ENCODE data around the gene TOX4. TPM values are rescaled to one million over a fixed set of nuclear protein-coding genes. Genes with fewer than 3 reads are reported as not detected.

TOX4 gene
- total RNA-seq, 6 experiments from 2014 or later: 79.8 to 96.3 (median 88.5) TPM

Other genes with a start within 250 kb of the TOX4 start
- gene HNRNPC, start 207.8 kb upstream of the TOX4 start, total RNA-seq (2021; fragmentation: NEBNext Ultra II Directional; extraction: Animal tissue kit (Norgen Biotek cat#: 25700)): 100 to 1,000 TPM; 528 to 684 (median 604) TPM
- gene RPGRIP1, start 197.1 kb upstream of the TOX4 start, total RNA-seq (2021; fragmentation: NEBNext Ultra II Directional; extraction: Animal tissue kit (Norgen Biotek cat#: 25700)): not detected
- gene SUPT16H, start 93.2 kb upstream of the TOX4 start, total RNA-seq (2021; fragmentation: NEBNext Ultra II Directional; extraction: Animal tissue kit (Norgen Biotek cat#: 25700)): 10 to 100 TPM; 67.9 to 91.9 (median 86.2) TPM
- gene CHD8, start 21.1 kb upstream of the TOX4 start, total RNA-seq (2021; fragmentation: NEBNext Ultra II Directional; extraction: Animal tissue kit (Norgen Biotek cat#: 25700)): 10 to 100 TPM; 63.5 to 78.6 (median 70.9) TPM
- 10 to 100 TPM; 20.2 to 22.9 (median 21.3) TPM for gene RAB2B, start 236 bp upstream of the TOX4 start, total RNA-seq (2021; fragmentation: NEBNext Ultra II Directional; extraction: Animal tissue kit (Norgen Biotek cat#: 25700))
- gene METTL3, start 34.1 kb downstream of the TOX4 start, total RNA-seq (2021; fragmentation: NEBNext Ultra II Directional; extraction: Animal tissue kit (Norgen Biotek cat#: 25700)): 10 to 100 TPM; 28.8 to 37.5 (median 30.3) TPM
- 1 to 10 TPM in 3 of 6 experiments, under 1 TPM in 3; 0.51 to 2.0 (median 0.99) TPM for gene SALL2, start 49.2 kb downstream of the TOX4 start, total RNA-seq (2021; fragmentation: NEBNext Ultra II Directional; extraction: Animal tissue kit (Norgen Biotek cat#: 25700))
- not detected for gene OR10G3, start 102.9 kb downstream of the TOX4 start, total RNA-seq (2021; fragmentation: NEBNext Ultra II Directional; extraction: Animal tissue kit (Norgen Biotek cat#: 25700))
- gene OR10G2, start 157.7 kb downstream of the TOX4 start, total RNA-seq (2021; fragmentation: NEBNext Ultra II Directional; extraction: Animal tissue kit (Norgen Biotek cat#: 25700)): not detected
- not detected for gene OR4E2, start 176.6 kb downstream of the TOX4 start, total RNA-seq (2021; fragmentation: NEBNext Ultra II Directional; extraction: Animal tissue kit (Norgen Biotek cat#: 25700))
- gene OR4E1, start 196.6 kb downstream of the TOX4 start, total RNA-seq (2021; fragmentation: NEBNext Ultra II Directional; extraction: Animal tissue kit (Norgen Biotek cat#: 25700)): not detected

Measured in HFFc6 (cell line).